ENCODE data around the gene TECTA.
A peak's percentile ranks its signal among the peaks of the same experiment; 100 is the strongest.
"Not testable (repeated sequence)": the region's sequence is repeated elsewhere in the genome, so short reads cannot be mapped to it uniquely, and the experiment has no call there.

TECTA gene

DNA sequence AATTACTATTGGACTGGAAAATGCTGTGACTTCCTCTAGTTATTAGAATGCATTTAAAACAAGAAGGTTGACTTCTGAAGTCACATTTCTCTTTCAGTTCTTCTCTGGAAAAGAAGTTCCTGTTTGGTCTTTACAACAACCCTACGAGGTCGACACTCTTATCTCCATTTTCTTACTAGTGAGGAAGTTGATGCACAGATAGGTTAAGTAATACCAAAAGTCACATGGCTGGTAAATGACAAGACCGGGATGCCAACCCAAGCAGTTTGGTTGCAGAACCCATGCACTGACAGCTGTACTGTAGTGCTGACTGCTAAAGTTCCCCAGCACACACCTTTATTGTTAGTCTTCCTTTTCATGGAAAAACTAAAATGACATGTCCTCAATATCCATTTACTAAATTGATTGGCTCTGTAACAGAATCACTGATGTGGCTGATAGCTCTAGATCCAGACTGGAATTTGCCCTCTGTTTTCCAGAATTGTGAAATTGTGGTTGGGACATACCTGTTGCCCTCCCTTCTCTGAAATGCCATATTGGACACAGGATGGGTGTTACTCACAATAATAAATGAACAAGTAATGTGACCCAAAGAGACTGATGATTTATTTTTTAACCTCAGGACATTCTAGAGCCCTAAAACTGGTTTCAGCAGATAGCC lies 9.4 kb upstream of the TECTA start:
- DNase-seq = no peak

DNA sequence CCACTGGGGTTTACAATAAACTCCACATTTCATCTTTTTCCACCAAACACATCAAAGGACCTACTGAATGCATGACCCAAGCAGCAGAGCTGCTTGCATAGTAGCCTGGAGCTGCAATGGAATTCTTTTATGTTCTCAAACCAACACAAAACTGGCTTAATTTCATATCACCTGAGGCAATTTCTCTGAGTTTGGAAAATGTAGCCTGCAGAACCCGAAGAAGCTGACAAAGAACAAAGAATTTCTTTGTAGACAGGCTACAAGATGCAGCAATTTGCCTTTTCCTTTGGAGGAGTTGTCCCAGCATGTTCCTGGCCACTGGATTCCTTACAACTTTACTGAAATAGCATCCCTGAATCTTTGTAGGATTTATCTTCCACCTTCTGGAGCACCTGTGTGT lies 5.5 kb upstream of the TECTA start:
- no peak for DNase-seq

DNA sequence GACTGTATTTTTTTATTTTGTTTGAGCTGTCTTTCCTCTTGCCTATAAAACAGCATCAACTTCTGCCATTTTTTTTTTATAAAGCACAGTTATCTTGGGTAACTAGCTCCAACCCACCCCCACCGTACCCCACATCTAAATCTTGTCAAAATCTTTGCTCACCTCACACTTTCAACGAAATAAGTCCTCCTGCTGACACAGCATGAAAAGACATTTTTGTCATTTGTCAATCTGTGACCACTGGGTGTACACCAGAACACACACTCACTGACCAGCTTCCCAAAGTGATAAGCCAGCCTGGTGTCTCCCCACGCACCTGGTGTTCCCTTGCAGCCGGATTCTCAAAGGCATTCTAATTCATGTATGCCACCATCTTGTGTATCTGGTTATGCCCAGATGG lies 1.7 kb upstream of the TECTA start:
- no peak for DNase-seq

GRCh38 chr11:121099885-121100284 lies 1.2 kb upstream of the TECTA start:
- no peak for DNase-seq

DNA sequence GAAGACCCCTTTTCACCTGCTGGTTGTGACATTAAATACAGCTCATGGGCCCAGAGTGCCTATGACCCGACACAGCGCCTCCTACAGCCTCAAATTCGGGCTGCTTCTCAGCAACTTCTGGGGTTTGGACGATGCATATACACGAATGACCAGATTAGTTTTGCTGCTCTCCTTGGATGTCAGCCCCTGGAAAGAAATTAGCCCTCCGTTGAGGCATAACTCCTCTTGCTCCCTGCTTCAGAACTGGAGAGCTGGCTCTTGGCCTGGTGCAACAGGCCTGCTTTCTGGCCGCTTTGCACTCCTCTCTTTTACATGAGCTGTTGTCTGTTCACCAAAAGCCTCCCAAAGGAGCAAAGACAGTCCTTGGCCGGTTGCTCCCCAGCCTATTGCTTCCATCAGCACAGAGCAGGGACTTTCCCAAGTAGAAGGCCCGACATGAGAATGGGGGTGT lies 3.3 kb downstream of the TECTA start:
- DNase-seq = no peak

DNA sequence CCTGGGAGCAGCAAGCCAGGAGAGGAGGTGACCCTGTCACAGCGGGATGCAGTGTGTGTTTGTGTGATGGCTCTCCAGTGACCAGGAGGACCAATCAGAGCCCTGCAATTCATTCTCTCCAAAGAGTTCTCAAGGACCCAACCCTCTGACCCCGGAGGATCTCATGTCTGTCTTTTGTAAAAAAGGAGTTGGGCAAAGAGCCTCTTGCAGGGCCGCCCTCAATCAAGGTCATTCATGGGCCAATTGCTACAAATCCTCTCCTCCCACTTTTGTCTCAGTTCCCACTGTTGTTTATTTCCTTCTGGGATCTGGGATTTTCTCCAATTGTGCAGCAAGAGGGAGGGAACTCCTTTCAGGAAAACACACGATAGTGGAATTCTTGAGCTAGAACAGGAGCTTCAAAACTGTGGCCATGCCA lies 4.0 kb downstream of the TECTA start:
- no peak for DNase-seq

DNA sequence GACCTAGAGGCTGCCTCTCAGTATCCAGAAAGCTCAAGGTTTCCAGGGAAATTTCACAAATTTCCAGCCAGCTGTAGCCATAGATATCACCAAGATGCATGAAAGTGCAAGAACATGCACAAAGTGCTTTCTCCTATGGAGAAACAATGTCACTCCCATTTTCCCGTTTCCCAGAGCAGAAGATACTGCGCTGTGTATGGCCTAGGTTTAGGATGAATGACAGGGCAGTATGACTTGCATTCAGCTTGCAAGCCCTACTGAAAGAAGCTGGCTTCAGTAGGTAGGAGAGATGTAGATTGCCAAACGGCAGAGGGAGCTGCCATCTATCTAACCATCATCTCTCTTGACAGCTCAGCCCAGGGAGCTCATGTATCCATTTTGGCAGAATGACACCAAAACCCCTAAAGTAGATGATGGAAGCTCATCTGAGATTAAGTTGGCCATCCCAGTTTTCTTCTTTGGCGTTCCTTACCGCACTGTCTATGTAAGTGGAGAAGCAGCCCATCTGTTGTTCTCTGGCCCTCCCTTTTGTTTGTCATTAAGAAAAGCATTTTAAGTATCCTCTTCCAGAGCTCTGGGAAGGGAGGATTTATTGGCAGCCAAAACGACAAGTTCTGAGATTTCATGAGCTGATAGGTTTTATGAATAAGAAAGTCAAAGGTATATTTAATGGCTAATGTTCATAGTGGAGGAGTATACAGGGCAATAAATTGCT lies 4.6 kb downstream of the TECTA start:
- DNase-seq = no peak

DNA sequence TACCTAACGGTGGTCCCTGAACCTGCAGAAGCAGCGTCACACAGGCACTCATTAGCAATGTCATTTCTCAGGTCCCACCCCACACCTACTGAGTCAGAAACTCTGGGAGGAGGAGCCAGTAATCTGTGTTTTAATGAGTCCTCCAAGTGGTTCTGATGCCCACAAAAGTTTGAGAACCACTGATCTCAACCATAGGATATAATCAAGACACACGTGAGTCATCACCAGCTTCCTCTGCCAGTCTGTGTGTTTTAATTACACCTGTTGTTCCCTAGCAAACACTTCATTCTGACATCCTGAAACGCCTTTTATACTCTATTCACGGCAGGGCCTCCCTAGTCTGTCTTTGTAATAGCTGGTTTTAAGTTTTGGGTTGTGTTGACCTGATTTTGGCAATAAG lies 5.8 kb downstream of the TECTA start:
- DNase-seq = no peak

- DNase-seq = no peak
Observed at GRCh38 chr11:121108413-121108812, 7.4 kb downstream of the TECTA start.

DNA sequence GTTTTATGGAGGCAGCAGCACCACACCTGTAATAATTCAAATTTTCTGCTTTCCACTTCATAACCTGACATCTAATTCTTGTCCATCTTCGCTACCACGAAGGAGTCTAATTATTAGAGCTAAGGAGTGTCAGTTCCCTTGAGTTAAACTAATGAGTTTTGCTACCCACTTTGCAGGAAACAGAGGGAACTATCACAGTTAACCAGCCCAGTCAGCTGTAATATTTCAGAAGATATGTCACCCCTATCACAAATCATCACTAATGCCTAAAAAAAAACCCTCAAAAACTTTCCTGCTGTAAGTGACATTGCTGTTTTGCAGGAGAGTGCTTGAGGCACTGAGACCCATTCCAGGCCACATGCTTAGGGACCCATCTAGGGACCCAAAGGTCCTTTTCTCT lies 8.4 kb downstream of the TECTA start:
- DNase-seq = no peak

DNA sequence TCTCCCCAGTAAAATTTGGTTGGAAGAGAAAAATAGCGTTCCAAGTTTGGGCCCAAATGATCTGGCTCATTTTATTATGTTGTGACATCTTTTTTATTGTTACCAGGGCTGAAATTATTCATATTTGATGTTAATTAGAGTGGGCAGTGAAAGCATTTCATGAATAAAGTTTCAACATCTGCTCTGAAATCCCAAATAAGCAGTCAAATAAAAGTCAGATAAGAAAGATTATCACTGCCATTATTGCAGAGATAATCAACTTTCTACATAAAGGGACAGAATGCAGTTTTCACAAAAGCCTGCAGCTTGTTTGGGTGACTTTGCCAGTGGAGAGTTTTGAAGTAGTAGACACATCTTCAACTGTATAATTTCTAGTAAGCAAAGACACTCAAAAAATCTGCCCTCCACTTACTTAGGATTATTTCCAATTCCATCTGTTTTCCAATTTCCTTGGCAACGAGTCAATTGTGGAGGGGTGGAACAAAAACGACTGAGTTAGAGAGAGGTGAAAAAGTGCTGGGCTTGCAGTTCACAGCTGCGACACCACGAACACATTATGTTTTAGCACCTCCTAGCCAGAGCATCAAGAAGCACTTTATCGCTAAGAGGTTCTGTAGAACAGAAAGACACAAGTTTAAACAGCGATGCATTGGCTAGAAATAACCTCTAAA lies 9.0 kb downstream of the TECTA start:
- no peak for DNase-seq

- no peak for DNase-seq
Observed at GRCh38 chr11:121110871-121111724, 10.1 kb downstream of the TECTA start.

DNA sequence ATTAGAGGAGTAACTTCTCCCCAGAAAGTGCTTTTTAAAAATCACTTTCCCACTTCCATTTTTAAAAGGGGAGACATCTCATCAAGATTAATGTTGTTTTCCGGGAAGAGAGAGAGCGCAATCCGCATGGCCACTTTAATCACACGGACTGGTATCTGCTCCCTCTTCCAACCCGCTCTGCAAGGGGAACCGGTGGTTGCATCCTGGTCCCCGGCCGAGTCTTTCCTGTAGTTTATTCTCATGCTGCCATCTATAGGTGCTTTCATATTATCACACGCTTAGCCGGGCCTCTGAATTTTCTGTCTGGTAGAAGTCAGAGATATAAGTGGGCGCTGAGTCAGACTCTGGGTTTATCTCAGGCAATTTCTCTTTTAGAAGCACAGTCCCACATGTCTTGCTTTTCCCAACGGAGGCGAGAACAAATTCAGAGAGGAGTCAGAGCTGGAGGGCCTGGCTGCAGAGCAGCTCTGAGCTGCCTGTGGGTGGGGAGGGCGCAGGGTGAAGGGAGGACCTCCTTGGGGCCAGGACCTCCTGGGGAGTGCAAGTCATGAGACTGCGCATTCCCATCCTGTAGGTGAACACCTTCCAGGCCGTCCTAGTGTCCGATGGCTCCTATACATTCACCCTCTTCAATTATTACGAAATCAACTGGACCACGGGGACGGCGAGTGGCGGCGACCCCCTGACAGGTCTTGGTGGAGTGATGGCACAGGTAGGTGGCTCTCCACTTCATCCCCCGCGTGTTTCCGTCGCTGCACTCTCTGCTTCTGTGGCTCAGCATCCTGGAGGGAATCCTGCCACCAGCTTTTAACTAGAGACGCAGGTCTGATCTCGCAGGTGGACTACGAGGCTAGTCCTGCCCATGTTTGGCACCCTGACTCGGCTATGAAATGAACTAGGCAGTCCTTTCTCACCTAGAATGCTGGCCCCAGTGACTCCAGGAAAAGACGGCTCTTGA lies 11.7 kb downstream of the TECTA start:
- peak; percentile 47 to 48 for DNase-seq

GRCh38 chr11:121113611-121114010 lies 12.6 kb downstream of the TECTA start:
- no peak for DNase-seq

GRCh38 chr11:121115024-121115423 lies 14.0 kb downstream of the TECTA start:
- not testable (repeated sequence) for DNase-seq

GRCh38 chr11:121117788-121118187 lies 16.7 kb downstream of the TECTA start:
- DNase-seq = no peak

DNA sequence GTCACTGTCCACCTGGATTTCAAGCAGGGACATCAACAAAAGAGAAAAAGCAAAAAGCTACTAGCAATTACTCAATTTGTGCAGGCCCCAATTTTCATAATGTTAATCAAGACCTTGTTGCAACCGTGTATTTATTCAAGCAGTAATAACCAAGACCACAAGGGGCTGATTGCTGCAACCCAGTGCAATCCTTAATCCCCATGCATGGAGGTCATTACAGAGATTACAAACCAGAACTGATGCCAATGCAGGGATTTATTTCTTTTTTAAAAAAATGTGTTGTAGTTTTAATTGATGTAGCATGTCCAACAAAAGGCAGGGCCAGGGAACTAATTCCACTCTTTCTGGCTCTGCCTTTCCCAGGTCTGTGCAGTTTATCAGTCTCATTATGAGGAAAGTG lies 18.4 kb downstream of the TECTA start:
- no peak for DNase-seq

DNA sequence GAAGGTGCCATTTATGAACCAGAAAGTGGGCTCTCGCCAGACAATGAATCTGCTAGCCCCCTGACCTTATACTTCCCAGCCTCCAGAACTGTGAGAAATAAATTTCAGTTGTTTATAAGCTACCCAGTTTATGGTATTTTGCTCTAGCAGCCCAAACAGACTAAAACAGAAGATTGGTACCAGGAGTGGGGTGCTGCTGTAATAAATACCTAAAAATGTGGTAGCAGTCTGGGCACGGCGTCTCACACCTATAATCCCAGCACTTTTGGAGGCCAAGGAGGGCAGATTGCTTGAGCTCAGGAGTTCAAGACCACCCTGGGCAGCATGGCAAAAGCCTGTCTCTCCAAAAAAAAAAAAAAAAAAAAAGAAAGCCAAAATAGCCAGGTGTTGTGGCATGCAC lies 21.3 kb downstream of the TECTA start:
- no peak for DNase-seq

GRCh38 chr11:121123496-121124069 lies 22.5 kb downstream of the TECTA start:
- no peak for DNase-seq

- DNase-seq = no peak
Observed at GRCh38 chr11:121127809-121128208, 26.8 kb downstream of the TECTA start.

All from activated T-cell treated with anti-CD3 and anti-CD28 coated beads, Interleukin-2, amount 50 U/mL, for 48 hours (primary cell).